ENCODE results near the gene PGA3. TPM values are rescaled to one million over a fixed set of nuclear protein-coding genes. Genes with fewer than 3 reads are reported as not detected.
"Not testable (repeated sequence)": the region's sequence is repeated elsewhere in the genome, so short reads cannot be mapped to it uniquely, and the experiment has no call there.

PGA3 gene
- polyA plus RNA-seq (2011; rRNA removed) = not detected in 2 replicates
- polyA minus RNA-seq (2011; rRNA and poly(A)+ RNA removed) = 0.19 TPM in 1 of 2 replicates, not detected in the other

- POLR2A ChIA-PET = not testable (repeated sequence)
- CTCF ChIA-PET = interaction anchor here (0.6 kb wide), 1 partner anchor 287 kb away, joined by 4 read pairs; no protein-coding TSS in a partner anchor
These were observed at the start of gene PGA3 for GRCh38 chr11:61202950-61203746. Gene PGA3, plus strand, starts transcription at chr11:61203515. Its CDS starts 50 bp downstream, at chr11:61203565.

GRCh38 chr11:61153593-61154095 lies 49.7 kb upstream of the PGA3 start:
- H3K4me3 ChIP-seq (ENCODE audit: low read depth, low read length) = no peak overlapping the region
- peak; percentile 3; the same call in 1 of the 2 replicates for TF ChIP-seq CTCF (IDR thresholded peaks at IDR 0.05; ENCODE audit: insufficient read depth, low read depth, low read length)
- no peak for DNase-seq (ENCODE audit: low read depth)
- ChIA-PET CTCF (interaction anchor here (0.7 to 1.4 kb wide), 3 partner anchors 14 to 141 kb away, joined by 3 to 4 read pairs (median 4); partner anchors contain the start of gene VWCE), POLR2A (no interaction called here)
- H3K27me3 ChIP-seq (ENCODE audit: control insufficient read depth, insufficient read depth, low read length) = no peaks in the 10 kb centered on the region
- H3K36me3 ChIP-seq (ENCODE audit: control insufficient read depth, insufficient read depth, low read length) = no peaks in the 10 kb centered on the region

More at GRCh38 chr11:61202950-61203746, at the start of gene PGA3:
- not testable (repeated sequence) for H3K27me3 ChIP-seq (ENCODE audit: control insufficient read depth, insufficient read depth, low read length); H3K4me3 ChIP-seq (ENCODE audit: low read depth, low read length); H3K36me3 ChIP-seq (ENCODE audit: control insufficient read depth, insufficient read depth, low read length); DNase-seq (ENCODE audit: low read depth)

- no peak for DNase-seq (ENCODE audit: low read depth)
- ChIA-PET POLR2A (no interaction called here), CTCF (interaction anchor here (0.7 kb wide), 1 partner anchor 140 kb away, joined by 3 read pairs; the partner anchor contains the start of gene VWCE)
These were observed 48.8 kb upstream of the PGA3 start for GRCh38 chr11:61154528-61154927.

GRCh38 chr11:61155312-61155711 lies 48.0 kb upstream of the PGA3 start:
- ChIA-PET CTCF (no interaction called here), POLR2A (no interaction called here)
- no peak for DNase-seq (ENCODE audit: low read depth)
- Histone ChIP-seq H3K36me3 (ENCODE audit: control insufficient read depth, insufficient read depth, low read length) (no peaks in the 10 kb centered on the region), H3K27me3 (ENCODE audit: control insufficient read depth, insufficient read depth, low read length) (no peaks in the 10 kb centered on the region), H3K4me3 (ENCODE audit: low read depth, low read length) (no peak overlapping the region)
- no peak for TF ChIP-seq CTCF (IDR thresholded peaks at IDR 0.05; ENCODE audit: insufficient read depth, low read depth, low read length)

More at GRCh38 chr11:61154528-61154927, 48.8 kb upstream of the PGA3 start:
- no peak for TF ChIP-seq CTCF (IDR thresholded peaks at IDR 0.05; ENCODE audit: insufficient read depth, low read depth, low read length)
- no peaks in the 10 kb centered on the region for H3K36me3 ChIP-seq (ENCODE audit: control insufficient read depth, insufficient read depth, low read length)
- H3K4me3 ChIP-seq (ENCODE audit: low read depth, low read length) = no peak overlapping the region
- H3K27me3 ChIP-seq (ENCODE audit: control insufficient read depth, insufficient read depth, low read length) = no peaks in the 10 kb centered on the region

- POLR2A ChIA-PET = no interaction called here
- CTCF ChIA-PET = no interaction called here
These were observed 47.6 kb upstream of the PGA3 start for GRCh38 chr11:61155741-61156140.

More at GRCh38 chr11:61155741-61156140, 47.6 kb upstream of the PGA3 start:
- no peak for DNase-seq (ENCODE audit: low read depth)
- no peaks in the 10 kb centered on the region for H3K27me3 ChIP-seq (ENCODE audit: control insufficient read depth, insufficient read depth, low read length)
- no peak for TF ChIP-seq CTCF (IDR thresholded peaks at IDR 0.05; ENCODE audit: insufficient read depth, low read depth, low read length)
- H3K4me3 ChIP-seq (ENCODE audit: low read depth, low read length) = no peak overlapping the region
- no peaks in the 10 kb centered on the region for H3K36me3 ChIP-seq (ENCODE audit: control insufficient read depth, insufficient read depth, low read length)

Measured in BJ (cell line).